C4-2B (cell line): ENCODE measurements around the gene UNC50.

ENCODE experiments used
- H3K27ac ChIP-seq: fragments of 450-650 bp; 2 replicates; pipeline ENCODE4 v1.5.1; 2017
- CTCF ChIP-seq: fragments of 450-650 bp; conservative IDR thresholded peaks from 2 replicates; pipeline ENCODE4 v1.5.1; 2017; ENCODE audit warnings: mild to moderate bottlenecking
- ZFX ChIP-seq: fragments of 450-650 bp; IDR thresholded peaks from 2 replicates; pipeline ENCODE4 v1.6.1; 2017

The UNC50 gene

GRCh38 chr2:98578231-98578630 is 30.2 kb upstream of the UNC50 start:
- no peak overlapping the region for H3K27ac ChIP-seq
- no peak for TF ChIP-seq ZFX
- TF ChIP-seq CTCF, result no peak

DNA sequence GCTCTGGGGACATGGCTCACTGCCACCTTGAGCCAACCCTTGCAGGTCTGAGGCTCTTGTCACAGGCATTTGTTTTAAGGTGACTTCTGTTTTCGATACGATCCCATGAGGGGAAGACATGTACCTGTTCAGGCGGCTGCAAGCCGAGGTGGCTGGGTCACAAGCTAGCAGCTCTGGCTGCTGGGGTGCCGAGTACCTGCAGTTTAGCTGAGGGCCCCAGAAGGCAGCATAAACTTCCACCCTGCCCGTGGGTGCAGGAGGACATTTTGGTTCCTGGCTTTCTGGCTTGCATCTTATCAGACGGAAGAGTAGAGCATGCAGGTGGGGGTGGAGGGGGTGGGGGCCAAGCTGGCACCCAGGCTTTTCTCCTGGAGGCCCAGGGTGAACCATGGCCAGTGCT is 28.5 kb upstream of the UNC50 start:
- TF ChIP-seq ZFX, result no peak
- TF ChIP-seq CTCF, result no peak
- H3K27ac ChIP-seq, result no peak overlapping the region

GRCh38 chr2:98580656-98581284 is 27.6 kb upstream of the UNC50 start:
- TF ChIP-seq CTCF (no peak), ZFX (no peak)
- no peak overlapping the region for H3K27ac ChIP-seq

DNA sequence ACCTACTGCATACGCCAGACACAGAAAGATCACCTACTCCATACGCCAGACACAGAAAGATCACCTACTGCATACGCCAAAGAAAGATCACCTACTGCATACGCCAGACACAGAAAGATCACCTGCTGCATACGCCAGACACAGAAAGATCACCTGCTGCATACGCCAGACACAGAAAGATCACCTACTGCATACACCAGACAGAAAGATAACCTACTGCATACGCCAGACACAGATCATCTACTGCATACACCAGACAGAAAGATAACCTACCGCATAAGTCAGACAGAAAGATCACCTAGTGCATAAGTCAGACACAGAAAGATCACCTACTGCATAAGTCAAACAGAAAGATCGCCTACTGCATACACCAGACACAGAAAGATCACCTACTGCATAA is 25.9 kb upstream of the UNC50 start:
- TF ChIP-seq ZFX (no peak), CTCF (no peak)
- no peak overlapping the region for H3K27ac ChIP-seq

GRCh38 chr2:98583276-98583675 is 25.1 kb upstream of the UNC50 start:
- H3K27ac ChIP-seq, result no peak overlapping the region
- TF ChIP-seq CTCF (no peak), ZFX (no peak)

DNA sequence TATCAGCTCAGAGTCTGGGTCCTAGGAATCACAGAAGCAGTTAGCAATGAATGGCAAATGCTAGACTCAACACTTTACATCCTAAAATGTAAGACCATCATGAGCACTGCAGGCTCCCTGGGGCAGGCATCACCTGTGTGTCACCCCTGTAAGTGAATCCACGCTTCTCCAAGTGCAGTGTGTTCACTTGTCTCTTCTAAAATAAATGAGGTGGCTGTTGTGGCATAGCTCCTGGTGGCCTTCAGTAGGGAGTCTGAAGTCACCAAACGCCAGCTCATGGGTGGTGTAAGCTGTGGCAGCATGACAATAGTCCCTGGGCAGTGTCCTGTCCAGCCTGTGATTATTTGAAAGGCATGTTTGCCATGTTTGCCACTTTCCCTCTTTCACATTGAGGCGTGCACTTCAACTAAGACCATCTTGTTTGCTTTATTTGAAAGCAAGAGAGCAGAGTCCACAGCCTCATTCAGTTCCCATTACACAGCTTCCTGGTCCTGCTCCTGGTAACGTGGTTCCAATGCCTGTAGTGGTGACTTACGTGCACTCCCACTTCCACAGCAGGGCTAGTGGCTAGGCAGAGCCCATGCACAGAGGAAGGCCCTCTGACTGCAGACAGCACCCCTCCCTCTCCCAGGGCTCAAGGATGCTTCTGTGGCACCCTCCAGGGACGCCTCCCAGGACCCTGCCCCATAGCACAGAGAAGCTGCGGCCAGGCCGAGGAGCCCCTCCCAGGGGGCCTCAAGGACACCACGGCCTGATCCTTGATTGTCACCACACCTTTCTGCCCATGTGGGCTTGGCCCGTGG is 24.4 kb upstream of the UNC50 start:
- TF ChIP-seq CTCF (no peak), ZFX (no peak)
- H3K27ac ChIP-seq, result no peak overlapping the region

DNA sequence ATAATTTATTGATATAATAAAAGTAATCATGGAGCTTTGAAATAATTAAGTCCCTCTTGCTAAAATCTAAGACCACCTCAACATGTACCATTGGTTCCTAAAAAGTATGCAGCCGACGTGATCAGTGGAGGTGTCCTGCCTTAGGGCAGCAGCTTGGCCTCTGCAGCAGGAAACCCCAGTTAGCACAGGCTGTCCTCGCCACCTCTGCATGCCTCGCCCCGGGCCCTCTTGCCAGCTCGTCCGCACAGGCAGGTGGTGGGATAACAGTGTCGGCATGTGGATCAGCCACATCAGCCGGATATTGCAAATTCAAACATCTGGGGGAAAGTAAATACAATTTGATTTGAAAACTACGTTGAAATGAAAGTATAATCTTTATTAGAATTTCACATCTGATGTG is 23.0 kb upstream of the UNC50 start:
- no peak for TF ChIP-seq CTCF
- TF ChIP-seq ZFX, result no peak
- H3K27ac ChIP-seq, result no peak overlapping the region
